Liver (tissue), 3 donors: Measurements from ENCODE around the gene SLFN12L.

Experiments
- EGR1 ChIP-seq, 2 donors: IDR thresholded peaks; 2 replicates each; pipeline ENCODE4 v1.6.1; 2016 to 2018; ENCODE audit warnings: antibody characterized with exemption in 2 of 2, low read depth in 2 of 2
- GABPA ChIP-seq, 2 donors: IDR thresholded peaks in 1 of 2; conservative IDR thresholded peaks in 1 of 2; 2 replicates each; pipeline ENCODE4 v1.6.1; 2016; ENCODE audit warnings: antibody characterized with exemption in 2 of 2, mild to moderate bottlenecking in 1 of 2, moderate library complexity in 1 of 2
- JUND ChIP-seq, 2 donors: IDR thresholded peaks; 2 replicates each; pipeline ENCODE4 v1.6.1; 2016; ENCODE audit warnings: antibody characterized with exemption in 2 of 2
- RXRA ChIP-seq, 2 donors: IDR thresholded peaks; 2 replicates each; pipeline ENCODE4 v1.6.1; 2017 to 2018; ENCODE audit warnings: antibody characterized with exemption in 2 of 2, mild to moderate bottlenecking in 1 of 2
- YY1 ChIP-seq: IDR thresholded peaks from 2 replicates; pipeline ENCODE4 v1.6.1; 2016; ENCODE audit warnings: antibody characterized with exemption, mild to moderate bottlenecking
- TF ChIP-seq, protein P1 (sequence below): fragments of 150-350 bp; IDR thresholded peaks from 2 replicates; pipeline ENCODE4 v1.5.1; 2017; ENCODE audit warnings: improper control_type of control experiment, low read depth, low read length; ENCODE audit not compliant: missing input control
- TF ChIP-seq, protein P2 (sequence below): IDR thresholded peaks from 2 replicates; pipeline ENCODE4 v1.6.1; 2016; ENCODE audit warnings: antibody characterized with exemption
- TF ChIP-seq, protein P3 (sequence below): IDR thresholded peaks from 2 replicates; pipeline ENCODE4 v1.6.1; 2016; ENCODE audit warnings: antibody characterized with exemption
- TF ChIP-seq, protein P4 (sequence below): IDR thresholded peaks from 2 replicates; pipeline ENCODE4 v1.6.1; 2016; ENCODE audit warnings: antibody characterized with exemption, mild to moderate bottlenecking
- donor health status: healthy.
- donor health status: healthy.

DNA sequence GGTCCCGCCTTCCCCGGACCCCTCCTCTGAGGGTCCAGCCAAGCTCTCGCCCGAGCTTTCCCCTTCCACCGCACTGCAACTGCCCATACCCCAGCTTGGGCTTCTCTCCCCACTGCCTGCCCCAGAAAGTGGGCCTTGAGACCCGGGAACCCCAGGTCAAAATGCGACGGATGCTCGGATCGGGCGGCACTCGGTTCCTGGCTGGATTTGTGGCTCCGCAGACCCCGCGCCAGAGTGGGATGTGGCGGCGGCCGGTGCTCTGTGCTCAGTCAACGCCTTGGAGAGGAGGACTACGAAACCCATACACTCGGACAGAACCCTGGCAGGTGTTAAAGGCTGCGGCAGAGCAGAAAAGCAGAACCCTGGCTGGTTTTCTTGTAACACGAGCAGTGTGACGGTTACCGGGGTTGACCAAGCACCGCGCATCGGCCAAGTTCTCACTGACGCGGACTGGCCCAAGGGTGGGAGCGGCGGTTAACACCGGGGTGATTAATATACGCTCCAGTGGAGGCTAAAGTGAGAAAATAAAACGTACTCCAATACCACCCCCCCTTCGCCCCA, 88.0 kb downstream of the SLFN12L start:
- no peak for TF ChIP-seq GABPA (IDR thresholded peaks at IDR 0.05 in 1 of 2, conservative IDR thresholded peaks at IDR 0.05 in 1 of 2)
- TF ChIP-seq, protein P1, sequence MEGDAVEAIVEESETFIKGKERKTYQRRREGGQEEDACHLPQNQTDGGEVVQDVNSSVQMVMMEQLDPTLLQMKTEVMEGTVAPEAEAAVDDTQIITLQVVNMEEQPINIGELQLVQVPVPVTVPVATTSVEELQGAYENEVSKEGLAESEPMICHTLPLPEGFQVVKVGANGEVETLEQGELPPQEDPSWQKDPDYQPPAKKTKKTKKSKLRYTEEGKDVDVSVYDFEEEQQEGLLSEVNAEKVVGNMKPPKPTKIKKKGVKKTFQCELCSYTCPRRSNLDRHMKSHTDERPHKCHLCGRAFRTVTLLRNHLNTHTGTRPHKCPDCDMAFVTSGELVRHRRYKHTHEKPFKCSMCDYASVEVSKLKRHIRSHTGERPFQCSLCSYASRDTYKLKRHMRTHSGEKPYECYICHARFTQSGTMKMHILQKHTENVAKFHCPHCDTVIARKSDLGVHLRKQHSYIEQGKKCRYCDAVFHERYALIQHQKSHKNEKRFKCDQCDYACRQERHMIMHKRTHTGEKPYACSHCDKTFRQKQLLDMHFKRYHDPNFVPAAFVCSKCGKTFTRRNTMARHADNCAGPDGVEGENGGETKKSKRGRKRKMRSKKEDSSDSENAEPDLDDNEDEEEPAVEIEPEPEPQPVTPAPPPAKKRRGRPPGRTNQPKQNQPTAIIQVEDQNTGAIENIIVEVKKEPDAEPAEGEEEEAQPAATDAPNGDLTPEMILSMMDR: no peak
- TF ChIP-seq, protein P2, sequence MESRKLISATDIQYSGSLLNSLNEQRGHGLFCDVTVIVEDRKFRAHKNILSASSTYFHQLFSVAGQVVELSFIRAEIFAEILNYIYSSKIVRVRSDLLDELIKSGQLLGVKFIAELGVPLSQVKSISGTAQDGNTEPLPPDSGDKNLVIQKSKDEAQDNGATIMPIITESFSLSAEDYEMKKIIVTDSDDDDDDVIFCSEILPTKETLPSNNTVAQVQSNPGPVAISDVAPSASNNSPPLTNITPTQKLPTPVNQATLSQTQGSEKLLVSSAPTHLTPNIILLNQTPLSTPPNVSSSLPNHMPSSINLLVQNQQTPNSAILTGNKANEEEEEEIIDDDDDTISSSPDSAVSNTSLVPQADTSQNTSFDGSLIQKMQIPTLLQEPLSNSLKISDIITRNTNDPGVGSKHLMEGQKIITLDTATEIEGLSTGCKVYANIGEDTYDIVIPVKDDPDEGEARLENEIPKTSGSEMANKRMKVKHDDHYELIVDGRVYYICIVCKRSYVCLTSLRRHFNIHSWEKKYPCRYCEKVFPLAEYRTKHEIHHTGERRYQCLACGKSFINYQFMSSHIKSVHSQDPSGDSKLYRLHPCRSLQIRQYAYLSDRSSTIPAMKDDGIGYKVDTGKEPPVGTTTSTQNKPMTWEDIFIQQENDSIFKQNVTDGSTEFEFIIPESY: no peak
- no peak for TF ChIP-seq EGR1 (IDR thresholded peaks at IDR 0.05; ENCODE audit: low read depth in 2 of 2)
- TF ChIP-seq JUND (IDR thresholded peaks at IDR 0.05): no peak
- TF ChIP-seq, protein P3, sequence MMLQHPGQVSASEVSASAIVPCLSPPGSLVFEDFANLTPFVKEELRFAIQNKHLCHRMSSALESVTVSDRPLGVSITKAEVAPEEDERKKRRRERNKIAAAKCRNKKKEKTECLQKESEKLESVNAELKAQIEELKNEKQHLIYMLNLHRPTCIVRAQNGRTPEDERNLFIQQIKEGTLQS: no peak
- TF ChIP-seq, protein P4, sequence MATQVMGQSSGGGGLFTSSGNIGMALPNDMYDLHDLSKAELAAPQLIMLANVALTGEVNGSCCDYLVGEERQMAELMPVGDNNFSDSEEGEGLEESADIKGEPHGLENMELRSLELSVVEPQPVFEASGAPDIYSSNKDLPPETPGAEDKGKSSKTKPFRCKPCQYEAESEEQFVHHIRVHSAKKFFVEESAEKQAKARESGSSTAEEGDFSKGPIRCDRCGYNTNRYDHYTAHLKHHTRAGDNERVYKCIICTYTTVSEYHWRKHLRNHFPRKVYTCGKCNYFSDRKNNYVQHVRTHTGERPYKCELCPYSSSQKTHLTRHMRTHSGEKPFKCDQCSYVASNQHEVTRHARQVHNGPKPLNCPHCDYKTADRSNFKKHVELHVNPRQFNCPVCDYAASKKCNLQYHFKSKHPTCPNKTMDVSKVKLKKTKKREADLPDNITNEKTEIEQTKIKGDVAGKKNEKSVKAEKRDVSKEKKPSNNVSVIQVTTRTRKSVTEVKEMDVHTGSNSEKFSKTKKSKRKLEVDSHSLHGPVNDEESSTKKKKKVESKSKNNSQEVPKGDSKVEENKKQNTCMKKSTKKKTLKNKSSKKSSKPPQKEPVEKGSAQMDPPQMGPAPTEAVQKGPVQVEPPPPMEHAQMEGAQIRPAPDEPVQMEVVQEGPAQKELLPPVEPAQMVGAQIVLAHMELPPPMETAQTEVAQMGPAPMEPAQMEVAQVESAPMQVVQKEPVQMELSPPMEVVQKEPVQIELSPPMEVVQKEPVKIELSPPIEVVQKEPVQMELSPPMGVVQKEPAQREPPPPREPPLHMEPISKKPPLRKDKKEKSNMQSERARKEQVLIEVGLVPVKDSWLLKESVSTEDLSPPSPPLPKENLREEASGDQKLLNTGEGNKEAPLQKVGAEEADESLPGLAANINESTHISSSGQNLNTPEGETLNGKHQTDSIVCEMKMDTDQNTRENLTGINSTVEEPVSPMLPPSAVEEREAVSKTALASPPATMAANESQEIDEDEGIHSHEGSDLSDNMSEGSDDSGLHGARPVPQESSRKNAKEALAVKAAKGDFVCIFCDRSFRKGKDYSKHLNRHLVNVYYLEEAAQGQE: no peak
- no peak for TF ChIP-seq YY1
- TF ChIP-seq RXRA (IDR thresholded peaks at IDR 0.05): no peak
